ENCODE results near the gene PARP3. TPM values are rescaled to one million over a fixed set of nuclear protein-coding genes. Genes with fewer than 3 reads are reported as not detected.

The PARP3 gene
- total and polyA plus RNA-seq, 2 donors from 2014 or later = 28.5 to 30.1 TPM

GRCh38 chr3:51954713-51955112 is 12.6 kb downstream of the PARP3 start:
- H3K36me3 ChIP-seq (ENCODE audit: control insufficient read depth in 2 of 3, insufficient read depth in 3 of 3, low read length in 3 of 3) = no peaks in the 10 kb centered on the region
- no peak overlapping the region for H3K9ac ChIP-seq (ENCODE audit: low read length in 3 of 3)
- H3K9me3 ChIP-seq (ENCODE audit: control insufficient read depth in 2 of 3, insufficient read depth in 1 of 3, low read length in 3 of 3) = no peaks in the 10 kb centered on the region
- TF ChIP-seq CTCF (IDR thresholded peaks at IDR 0.05; ENCODE audit: borderline replicate concordance, extremely low read depth, insufficient read depth) = no peak
- DNase-seq = peak in 1 of 5 donors; percentile 36
- H3K27me3 ChIP-seq (ENCODE audit: control insufficient read depth, insufficient read depth, low read length) = no peaks in the 10 kb centered on the region
- intact Hi-C loops (cut with DNase I) = no loop called here
- no peak for FAIRE-seq
- no peak overlapping the region for H3K27ac ChIP-seq (ENCODE audit: low read depth in 2 of 2, low read length in 2 of 2)
- H3K4me1 ChIP-seq (ENCODE audit: control insufficient read depth in 2 of 3, insufficient read depth in 2 of 3, low read depth in 1 of 3, low read length in 3 of 3) = peaks cover 0 to 12% (median 0%) of the 10 kb centered on the region in 3 donors
- H3K4me3 ChIP-seq (ENCODE audit: low read length in 3 of 3) = no peak overlapping the region

DNA sequence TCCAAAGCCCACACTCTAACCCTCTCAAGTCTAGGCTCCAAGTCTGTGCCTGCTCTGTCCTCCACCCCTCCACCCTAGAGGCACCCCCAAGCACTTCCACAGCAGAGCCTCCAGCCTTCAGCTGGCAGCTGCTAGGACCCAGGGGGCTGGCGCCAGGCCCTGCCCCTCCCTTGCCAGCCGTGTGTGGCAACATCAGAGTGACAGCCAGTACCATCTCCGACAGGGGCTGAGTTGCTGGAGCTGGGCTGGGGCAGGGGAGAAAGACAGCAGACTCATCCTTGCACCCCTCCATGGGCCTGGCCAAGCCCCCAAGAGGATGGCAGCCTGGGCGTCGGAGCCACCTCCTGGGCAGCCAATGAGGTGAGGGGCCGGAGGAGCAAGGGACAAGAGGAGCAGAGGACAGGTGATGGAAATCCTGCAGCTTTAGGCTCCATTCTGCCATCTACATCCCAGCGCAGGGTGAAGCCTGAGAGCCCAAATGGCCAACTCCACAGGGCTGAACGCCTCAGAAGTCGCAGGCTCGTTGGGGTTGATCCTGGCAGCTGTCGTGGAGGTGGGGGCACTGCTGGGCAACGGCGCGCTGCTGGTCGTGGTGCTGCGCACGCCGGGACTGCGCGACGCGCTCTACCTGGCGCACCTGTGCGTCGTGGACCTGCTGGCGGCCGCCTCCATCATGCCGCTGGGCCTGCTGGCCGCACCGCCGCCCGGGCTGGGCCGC is 13.2 kb downstream of the PARP3 start, which contains the start of gene GPR62:
TSS of gene GPR62 (plus strand) at position 207 of the 718 bp plus-strand sequence. CDS start at position 479, 272 bp downstream.
- no peak for FAIRE-seq
- TF ChIP-seq CTCF (IDR thresholded peaks at IDR 0.05; ENCODE audit: borderline replicate concordance, extremely low read depth, insufficient read depth) = no peak
- peak in 1 of 5 donors; percentile 75 for DNase-seq
- H3K4me1 ChIP-seq (ENCODE audit: control insufficient read depth in 2 of 3, insufficient read depth in 2 of 3, low read depth in 1 of 3, low read length in 3 of 3) = peaks cover 0 to 12% (median 0%) of the 10 kb centered on the region in 3 donors
- H3K27me3 ChIP-seq (ENCODE audit: control insufficient read depth, insufficient read depth, low read length) = no peaks in the 10 kb centered on the region
- peak within 1 kb of the TSS in 1 of 2 donors; percentile 23 for H3K27ac ChIP-seq (ENCODE audit: low read depth in 2 of 2, low read length in 2 of 2)
- H3K9ac ChIP-seq (ENCODE audit: low read length in 3 of 3) = peak within 1 kb of the TSS in 1 of 3 donors; percentile 35
- no peaks in the 10 kb centered on the region for H3K9me3 ChIP-seq (ENCODE audit: control insufficient read depth in 2 of 3, insufficient read depth in 1 of 3, low read length in 3 of 3)
- peak within 1 kb of the TSS in 1 of 3 donors; percentile 43 for H3K4me3 ChIP-seq (ENCODE audit: low read length in 3 of 3)
- intact Hi-C loops (cut with DNase I) = no loop called here
- H3K36me3 ChIP-seq (ENCODE audit: control insufficient read depth in 2 of 3, insufficient read depth in 3 of 3, low read length in 3 of 3) = no peaks in the 10 kb centered on the region

DNA sequence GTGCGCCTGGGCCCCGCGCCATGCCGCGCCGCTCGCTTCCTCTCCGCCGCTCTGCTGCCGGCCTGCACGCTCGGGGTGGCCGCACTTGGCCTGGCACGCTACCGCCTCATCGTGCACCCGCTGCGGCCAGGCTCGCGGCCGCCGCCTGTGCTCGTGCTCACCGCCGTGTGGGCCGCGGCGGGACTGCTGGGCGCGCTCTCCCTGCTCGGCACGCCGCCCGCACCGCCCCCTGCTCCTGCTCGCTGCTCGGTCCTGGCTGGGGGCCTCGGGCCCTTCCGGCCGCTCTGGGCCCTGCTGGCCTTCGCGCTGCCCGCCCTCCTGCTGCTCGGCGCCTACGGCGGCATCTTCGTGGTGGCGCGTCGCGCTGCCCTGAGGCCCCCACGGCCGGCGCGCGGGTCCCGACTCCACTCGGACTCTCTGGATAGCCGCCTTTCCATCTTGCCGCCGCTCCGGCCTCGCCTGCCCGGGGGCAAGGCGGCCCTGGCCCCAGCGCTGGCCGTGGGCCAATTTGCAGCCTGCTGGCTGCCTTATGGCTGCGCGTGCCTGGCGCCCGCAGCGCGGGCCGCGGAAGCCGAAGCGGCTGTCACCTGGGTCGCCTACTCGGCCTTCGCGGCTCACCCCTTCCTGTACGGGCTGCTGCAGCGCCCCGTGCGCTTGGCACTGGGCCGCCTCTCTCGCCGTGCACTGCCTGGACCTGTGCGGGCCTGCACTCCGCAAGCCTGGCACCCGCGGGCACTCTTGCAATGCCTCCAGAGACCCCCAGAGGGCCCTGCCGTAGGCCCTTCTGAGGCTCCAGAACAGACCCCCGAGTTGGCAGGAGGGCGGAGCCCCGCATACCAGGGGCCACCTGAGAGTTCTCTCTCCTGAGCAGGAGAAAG is 14.0 kb downstream of the PARP3 start:
- H3K27ac ChIP-seq (ENCODE audit: low read depth in 2 of 2, low read length in 2 of 2) = peak overlapping the region; percentile 23 to 36
- intact Hi-C loops (cut with DNase I) = no loop called here
- peak overlapping the region in 1 of 3 donors; percentile 35 for H3K9ac ChIP-seq (ENCODE audit: low read length in 3 of 3)
- peak; percentile 78 to 89 (median 86) for DNase-seq
- no peaks in the 10 kb centered on the region for H3K27me3 ChIP-seq (ENCODE audit: control insufficient read depth, insufficient read depth, low read length)
- no peaks in the 10 kb centered on the region for H3K9me3 ChIP-seq (ENCODE audit: control insufficient read depth in 2 of 3, insufficient read depth in 1 of 3, low read length in 3 of 3)
- H3K4me1 ChIP-seq (ENCODE audit: control insufficient read depth in 2 of 3, insufficient read depth in 2 of 3, low read depth in 1 of 3, low read length in 3 of 3) = peaks cover 0 to 12% (median 0%) of the 10 kb centered on the region in 3 donors
- H3K36me3 ChIP-seq (ENCODE audit: control insufficient read depth in 2 of 3, insufficient read depth in 3 of 3, low read length in 3 of 3) = no peaks in the 10 kb centered on the region
- no peak for FAIRE-seq
- H3K4me3 ChIP-seq (ENCODE audit: low read length in 3 of 3) = peak overlapping the region in 1 of 3 donors; percentile 43
- peak; percentile 32 for TF ChIP-seq CTCF (IDR thresholded peaks at IDR 0.05; ENCODE audit: borderline replicate concordance, extremely low read depth, insufficient read depth)
